NCI-H128 (cell line): ENCODE results near the gene ABCB10.
"Not testable (repeated sequence)": the region's sequence is repeated elsewhere in the genome, so short reads cannot be mapped to it uniquely, and the experiment has no call there.

Source experiments
- DNase-seq: peaks from one replicate; lab custom pipeline; 2025; ENCODE audit not compliant: unreplicated experiment; lab: John Stamatoyannopoulos, UW

ABCB10 gene

DNA sequence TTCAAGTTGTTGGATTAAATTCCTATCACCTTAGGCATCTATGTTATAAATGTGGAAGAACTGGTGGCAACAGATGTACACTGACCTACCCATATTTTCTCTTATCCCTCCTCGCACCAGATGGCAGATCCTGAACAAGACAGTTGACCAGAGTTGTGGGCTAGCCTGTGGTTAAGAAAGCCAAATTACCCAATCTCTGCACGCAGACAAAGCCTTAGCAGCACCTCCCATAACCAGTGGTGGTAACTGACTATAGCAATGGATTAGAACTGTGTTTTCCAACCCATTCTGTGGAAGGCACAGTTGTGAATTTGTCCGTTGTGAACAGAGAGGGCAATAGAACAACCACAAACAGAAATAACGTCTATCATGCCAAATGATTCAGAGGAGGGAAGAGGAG lies 20.6 kb downstream of the ABCB10 start:
- no peak for DNase-seq

- no peak for DNase-seq
Measured at GRCh38 chr1:229536982-229537381, 21.5 kb downstream of the ABCB10 start.

GRCh38 chr1:229535230-229535629 lies 23.3 kb downstream of the ABCB10 start:
- no peak for DNase-seq

GRCh38 chr1:229531326-229531725 lies 27.2 kb downstream of the ABCB10 start:
- no peak for DNase-seq

GRCh38 chr1:229529639-229530038 lies 28.9 kb downstream of the ABCB10 start:
- no peak for DNase-seq

- no peak for DNase-seq
Measured at GRCh38 chr1:229526695-229527094, 31.8 kb downstream of the ABCB10 start.

GRCh38 chr1:229523052-229523451 lies 35.5 kb downstream of the ABCB10 start:
- no peak for DNase-seq

DNA sequence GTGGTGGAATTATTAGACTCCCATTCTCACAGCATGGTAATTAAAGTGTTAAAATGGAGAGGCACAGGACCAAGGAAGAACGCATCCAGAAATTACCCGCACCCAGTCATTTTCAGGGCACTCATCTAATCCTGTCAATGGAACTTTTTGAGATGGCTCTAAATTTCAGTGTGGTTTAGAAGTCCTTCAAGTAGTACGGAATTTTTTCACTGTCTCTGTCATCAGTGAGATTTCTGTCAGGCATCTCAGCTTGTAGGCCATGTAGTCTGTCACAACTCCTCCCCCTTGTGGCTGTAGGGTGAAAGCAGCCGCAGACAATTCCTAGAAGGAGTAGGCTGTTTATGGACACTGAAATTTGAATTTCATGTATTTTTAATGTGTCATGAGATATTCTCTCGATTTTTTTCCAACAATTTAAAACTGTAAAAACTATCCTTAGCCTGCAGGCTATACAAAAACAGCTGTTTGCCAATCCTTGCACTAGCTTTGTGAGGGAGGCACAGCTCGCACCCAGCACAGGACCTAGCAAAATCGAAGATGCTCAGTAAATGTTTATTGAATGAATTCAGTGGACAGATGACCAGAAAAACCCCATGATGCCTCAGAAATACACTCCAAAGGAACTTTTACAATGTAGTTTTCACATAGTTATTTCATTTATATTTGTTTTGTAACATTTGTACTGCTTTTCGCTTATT lies 43.8 kb downstream of the ABCB10 start:
- peak; percentile 25 for DNase-seq

GRCh38 chr1:229511625-229512024 lies 46.9 kb downstream of the ABCB10 start:
- DNase-seq = not testable (repeated sequence)

- not testable (repeated sequence) for DNase-seq
Measured at GRCh38 chr1:229511201-229511600, 47.3 kb downstream of the ABCB10 start.

- DNase-seq = no peak
Measured at GRCh38 chr1:229509576-229509975, 48.9 kb downstream of the ABCB10 start.

- no peak for DNase-seq
Measured at GRCh38 chr1:229508823-229509337, 49.6 kb downstream of the ABCB10 start.

- DNase-seq = peak; percentile 98
Measured at GRCh38 chr1:229507951-229508822, 50.3 kb downstream of the ABCB10 start, which contains the start of gene NUP133. NUP133 (minus strand) TSS chr1:229508341; CDS start chr1:229508249, 92 bp downstream.

- DNase-seq = no peak
Measured at GRCh38 chr1:229507502-229507901, 51.0 kb downstream of the ABCB10 start.

- DNase-seq = no peak
Measured at GRCh38 chr1:229506633-229507032, 51.9 kb downstream of the ABCB10 start.

DNA sequence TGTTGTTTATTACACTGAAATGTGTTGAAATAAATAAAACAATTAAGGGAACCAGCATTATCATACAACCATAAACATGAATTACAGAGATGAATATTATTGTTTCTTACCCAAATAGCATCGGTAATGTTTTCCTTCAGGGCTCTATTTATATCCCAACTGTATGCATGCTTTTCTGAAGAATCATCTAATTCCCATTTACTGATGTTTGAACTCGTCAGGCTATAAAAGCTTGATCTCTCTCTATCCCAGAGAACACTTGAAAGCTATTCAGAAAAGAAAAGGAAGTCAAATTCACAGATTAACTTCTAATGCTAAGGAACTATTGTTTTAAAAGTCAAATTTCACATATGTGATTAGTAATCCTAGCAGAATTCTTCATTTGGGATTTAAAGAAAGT lies 62.7 kb downstream of the ABCB10 start:
- no peak for DNase-seq

DNA sequence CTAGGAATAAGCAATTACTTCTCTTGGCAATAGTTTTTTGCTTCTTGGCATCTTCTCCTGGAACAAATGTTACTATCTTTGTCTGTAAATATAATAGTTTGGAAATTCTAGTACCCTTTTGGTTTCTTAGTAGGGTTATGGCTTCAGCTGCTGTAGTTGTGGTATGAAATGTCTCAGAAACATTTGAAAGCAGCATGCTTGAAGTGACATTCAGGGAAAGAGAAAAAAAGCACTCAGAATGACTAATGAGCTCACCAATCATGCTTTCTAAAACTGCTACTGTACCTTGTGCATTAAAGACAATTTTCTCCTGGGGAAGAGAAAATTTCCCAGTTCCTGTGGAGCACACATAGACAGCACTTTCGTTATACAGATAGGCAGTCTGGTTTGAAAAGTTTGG lies 71.3 kb downstream of the ABCB10 start:
- no peak for DNase-seq

DNA sequence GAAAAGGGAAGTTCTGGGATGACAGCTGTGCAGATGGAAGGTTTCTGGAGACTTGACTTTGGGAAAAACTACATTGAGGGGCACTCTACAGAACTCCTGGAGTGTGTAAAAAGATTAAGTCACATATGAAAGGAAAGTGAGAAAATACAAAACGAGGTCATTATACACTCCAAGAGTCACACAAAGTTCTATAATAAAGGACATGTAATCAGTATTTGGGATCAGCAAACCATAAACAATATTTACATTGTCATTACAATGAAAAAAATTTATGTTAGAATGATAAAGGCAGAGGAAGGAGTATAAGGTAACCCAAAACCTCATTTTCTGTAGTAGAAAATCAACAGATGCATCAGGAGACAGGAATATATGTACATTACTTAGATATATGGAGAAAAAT lies 73.2 kb downstream of the ABCB10 start:
- no peak for DNase-seq

DNA sequence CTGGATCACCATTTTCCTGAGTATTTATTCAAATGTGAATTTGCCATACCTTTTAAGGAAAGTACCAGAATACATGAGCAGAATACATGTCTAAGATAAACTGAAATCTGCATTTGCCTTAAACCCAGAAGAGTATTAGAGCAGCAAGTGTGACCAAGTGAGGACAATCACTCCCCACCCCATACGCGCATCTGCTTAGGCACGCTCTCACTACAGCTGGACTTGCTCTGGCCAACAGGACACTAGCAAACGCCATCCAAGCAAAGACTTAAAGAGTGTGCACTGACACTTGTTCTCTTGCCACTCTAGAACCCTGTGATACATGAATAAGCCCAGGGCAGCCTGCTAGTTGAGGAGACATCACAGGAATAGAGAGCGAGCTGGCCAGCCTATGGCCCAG lies 76.0 kb downstream of the ABCB10 start:
- DNase-seq = no peak

GRCh38 chr1:229480495-229480894 lies 78.0 kb downstream of the ABCB10 start:
- no peak for DNase-seq

DNA sequence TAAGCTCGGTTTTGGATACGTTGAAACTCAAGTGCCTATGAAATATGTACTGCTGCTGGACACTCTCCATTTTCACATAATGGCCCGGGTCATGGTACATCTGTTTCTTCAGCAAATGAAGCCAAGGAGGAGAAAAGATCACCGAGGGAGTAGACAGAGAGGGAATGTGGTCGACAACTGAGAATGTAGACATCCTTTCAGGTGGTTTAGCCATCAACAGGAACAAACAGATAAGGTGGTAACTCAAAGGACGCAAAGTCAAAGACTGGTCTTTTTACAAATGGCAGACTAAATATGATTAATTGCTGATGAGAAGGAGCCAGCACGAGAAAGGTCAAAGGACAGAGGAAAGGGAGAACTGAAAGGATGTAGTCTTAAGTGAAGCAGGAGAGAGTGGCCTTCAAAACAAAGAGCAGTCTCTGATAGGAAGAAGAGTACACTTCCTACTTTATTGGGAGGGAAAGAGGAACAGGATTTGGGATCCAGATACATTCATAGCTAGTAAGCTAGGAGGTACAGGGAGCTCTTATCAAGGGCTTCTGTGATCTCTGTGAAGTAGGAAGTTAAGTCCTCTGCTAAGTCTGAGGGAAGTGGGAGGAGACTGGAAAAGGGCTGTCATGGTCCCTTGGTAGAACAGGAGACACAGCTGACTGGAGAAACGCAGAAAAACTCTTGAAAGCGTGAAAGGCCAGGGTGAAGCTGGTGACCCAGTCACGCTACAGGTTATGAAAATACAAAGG lies 78.7 kb downstream of the ABCB10 start:
- DNase-seq = no peak
